DND-41 (cell line): ENCODE data around the gene FAXDC2.

Source experiments
- ATAC-seq: fragments of 200-7000 bp; cut with Tn5 transposase; 3 replicates; pipeline ENCODE4 v1.9.1; 2021; ENCODE audit warnings: low read depth; ENCODE audit not compliant: insufficient read depth
- DNase-seq: peaks from one replicate; pipeline ENCODE4 v3.0.0-alpha.2; 2020
- H2AFZ ChIP-seq: 2 replicates; pipeline ENCODE4 v1.6.0; 2012; ENCODE audit warnings: low read depth, low read length
- H3K27ac ChIP-seq: 2 replicates; pipeline ENCODE4 v1.5.1; 2012; ENCODE audit warnings: low read length, inconsistent platforms
- H3K27me3 ChIP-seq: fragments of 200-600 bp; sonication (generic); 2 replicates; pipeline ENCODE4 v1.6.0; 2012; ENCODE audit warnings: low read length, mild to moderate bottlenecking, inconsistent platforms; ENCODE audit not compliant: insufficient read depth, poor library complexity
- H3K36me3 ChIP-seq: 2 replicates; pipeline ENCODE4 v1.5.1; 2012; ENCODE audit warnings: low read length, inconsistent platforms; ENCODE audit not compliant: insufficient read depth
- H3K4me1 ChIP-seq: 2 replicates; pipeline ENCODE4 v1.5.1; 2012; ENCODE audit warnings: mild to moderate bottlenecking, low read length; ENCODE audit not compliant: insufficient read depth
- H3K4me2 ChIP-seq: 2 replicates; pipeline ENCODE4 v1.6.0; 2012; ENCODE audit warnings: mild to moderate bottlenecking, moderate library complexity, low read length, inconsistent platforms; ENCODE audit not compliant: insufficient read depth
- H3K4me3 ChIP-seq, 2 experiments: fragments of 200-600 bp in 1 of 2; shearing (Covaris generic) in 1 of 2; 2 replicates each; pipeline ENCODE4 v1.5.1; 2012 to 2016; ENCODE audit warnings: inconsistent platforms in 2 of 2, low read length in 2 of 2, mild to moderate bottlenecking in 2 of 2, low read depth in 1 of 2, moderate library complexity in 1 of 2
- H3K79me2 ChIP-seq: 2 replicates; pipeline ENCODE4 v1.6.0; 2012; ENCODE audit warnings: low read length, inconsistent platforms; ENCODE audit not compliant: insufficient read depth
- H3K9ac ChIP-seq: 2 replicates; pipeline ENCODE4 v1.6.0; 2012; ENCODE audit warnings: low read depth, mild to moderate bottlenecking, inconsistent platforms, low read length, moderate library complexity
- H3K9me3 ChIP-seq: 2 replicates; pipeline ENCODE4 v1.5.1; 2012; ENCODE audit warnings: low read length, moderate library complexity, mild to moderate bottlenecking, inconsistent platforms; ENCODE audit not compliant: insufficient read depth, severe bottlenecking
- H4K20me1 ChIP-seq: 2 replicates; pipeline ENCODE4 v1.6.0; 2012; ENCODE audit warnings: low read length; ENCODE audit not compliant: insufficient read depth
- CTCF ChIP-seq: IDR thresholded peaks from 2 replicates; pipeline ENCODE4 v1.5.1; 2012; ENCODE audit warnings: borderline replicate concordance, low read length, moderate library complexity, mild to moderate bottlenecking; ENCODE audit not compliant: poor library complexity, severe bottlenecking; ENCODE audit errors: extremely low read depth
- EZH2 ChIP-seq: IDR thresholded peaks from 3 replicates; pipeline ENCODE4 v1.6.1; 2012; ENCODE audit warnings: borderline replicate concordance, low read depth, mild to moderate bottlenecking, moderate library complexity, low read length, inconsistent platforms; ENCODE audit not compliant: severe bottlenecking

The FAXDC2 gene

GRCh38 chr5:154858972-154859871 is 8.8 kb upstream of the FAXDC2 start:
- peaks cover 57% of the 10 kb centered on the region for H3K79me2 ChIP-seq
- H3K9ac ChIP-seq, result peak overlapping the region; percentile 95
- ATAC-seq (no peak), DNase-seq (peak; percentile 11)
- peak overlapping the region; percentile 58 for H2AFZ ChIP-seq
- H3K36me3 ChIP-seq, result peaks cover 17% of the 10 kb centered on the region
- H3K4me3 ChIP-seq, result peak overlapping the region; percentile 66 to 79
- H3K27ac ChIP-seq, result peak overlapping the region; percentile 96
- H3K27me3 ChIP-seq, result no peaks in the 10 kb centered on the region
- H3K4me2 ChIP-seq, result peak overlapping the region; percentile 77
- peaks cover 36% of the 10 kb centered on the region for H4K20me1 ChIP-seq
- H3K4me1 ChIP-seq, result peaks cover 38% of the 10 kb centered on the region
- no peaks in the 10 kb centered on the region for H3K9me3 ChIP-seq
- TF ChIP-seq EZH2 (no peak), CTCF (no peak)

GRCh38 chr5:154858297-154858971 is 8.0 kb upstream of the FAXDC2 start, which contains the start of gene CNOT8:
Gene CNOT8 (plus strand): TSS chr5:154858627. CDS start chr5:154863279, 4,652 bp downstream.
- Histone ChIP-seq H3K27me3 (no peaks in the 10 kb centered on the region), H3K9me3 (no peaks in the 10 kb centered on the region), H3K4me1 (peaks cover 38% of the 10 kb centered on the region), H2AFZ (peak within 1 kb of the TSS; percentile 95), H3K9ac (peak within 1 kb of the TSS; percentile 95), H3K79me2 (peaks cover 50% of the 10 kb centered on the region), H3K36me3 (peaks cover 10% of the 10 kb centered on the region), H3K4me2 (peak within 1 kb of the TSS; percentile 77), H3K27ac (peak within 1 kb of the TSS; percentile 96), H4K20me1 (peaks cover 34% of the 10 kb centered on the region), H3K4me3 (peak within 1 kb of the TSS; percentile 66 to 79)
- ATAC-seq, result peak; percentile 86
- peak; percentile 98 for DNase-seq
- no peak for TF ChIP-seq CTCF
- no peak for TF ChIP-seq EZH2

- peaks cover 27% of the 10 kb centered on the region for H4K20me1 ChIP-seq
- DNase-seq (peak; percentile 92), ATAC-seq (peak; percentile 62)
- H3K4me3 ChIP-seq, result peak overlapping the region; percentile 66 to 79
- H3K9me3 ChIP-seq, result no peaks in the 10 kb centered on the region
- peak overlapping the region; percentile 96 for H3K27ac ChIP-seq
- no peak for TF ChIP-seq CTCF
- no peak for TF ChIP-seq EZH2
- no peaks in the 10 kb centered on the region for H3K27me3 ChIP-seq
- peaks cover 38% of the 10 kb centered on the region for H3K4me1 ChIP-seq
- peak overlapping the region; percentile 77 for H3K4me2 ChIP-seq
- H3K79me2 ChIP-seq, result peaks cover 43% of the 10 kb centered on the region
- peak overlapping the region; percentile 95 for H3K9ac ChIP-seq
- H3K36me3 ChIP-seq, result peaks cover 4% of the 10 kb centered on the region; the same call in 1 of the 2 replicates
- H2AFZ ChIP-seq, result peak overlapping the region; percentile 95
These were observed 7.3 kb upstream of the FAXDC2 start for GRCh38 chr5:154857530-154858296.
